Adrenal gland (tissue), 5 donors: Measurements from ENCODE around the gene GALNT1.

Experiments
- POLR2A ChIP-seq, 2 donors: fragments of 450-650 bp; IDR thresholded peaks; one replicate each; pipeline ENCODE4 v1.6.1; 2017; ENCODE audit warnings: antibody characterized with exemption in 2 of 2, mild to moderate bottlenecking in 2 of 2, moderate library complexity in 1 of 2
- TF ChIP-seq, protein P1 (sequence below), 6 experiments: fragments of 450-650 bp in 4 of 6; fragments of 200-600 bp in 2 of 6; sonication (generic) in 1 of 6; IDR thresholded peaks; 1 replicate in 5 of 6; 2 replicates in 1 of 6; pipeline versions ENCODE4 v1.5.1 to v1.8.0; 2016 to 2021; ENCODE audit warnings: antibody characterized with exemption in 6 of 6, mild to moderate bottlenecking in 2 of 6, moderate library complexity in 1 of 6
- donor health status: DM: no; HTN: no; CAD: no.

DNA sequence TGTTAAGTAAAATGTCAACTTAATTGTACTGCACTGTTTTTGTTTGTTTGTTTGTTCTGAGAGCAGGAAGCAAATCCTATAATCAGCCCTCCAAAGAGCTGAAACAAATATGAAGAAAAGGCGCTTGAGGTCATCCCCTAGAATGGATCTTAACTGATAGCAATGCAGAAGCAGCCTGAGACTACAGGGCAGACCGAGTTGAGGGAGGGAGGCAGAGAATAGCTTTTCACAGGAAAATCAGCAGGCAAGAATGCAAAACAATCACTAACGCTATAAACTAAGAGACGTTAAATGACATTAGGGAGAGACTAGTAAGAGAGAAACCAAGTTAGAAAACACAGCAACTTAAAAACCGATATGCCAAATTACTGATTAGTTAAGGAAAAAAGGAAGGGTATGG, 37.2 kb downstream of the GALNT1 start:
- TF ChIP-seq, protein P1, sequence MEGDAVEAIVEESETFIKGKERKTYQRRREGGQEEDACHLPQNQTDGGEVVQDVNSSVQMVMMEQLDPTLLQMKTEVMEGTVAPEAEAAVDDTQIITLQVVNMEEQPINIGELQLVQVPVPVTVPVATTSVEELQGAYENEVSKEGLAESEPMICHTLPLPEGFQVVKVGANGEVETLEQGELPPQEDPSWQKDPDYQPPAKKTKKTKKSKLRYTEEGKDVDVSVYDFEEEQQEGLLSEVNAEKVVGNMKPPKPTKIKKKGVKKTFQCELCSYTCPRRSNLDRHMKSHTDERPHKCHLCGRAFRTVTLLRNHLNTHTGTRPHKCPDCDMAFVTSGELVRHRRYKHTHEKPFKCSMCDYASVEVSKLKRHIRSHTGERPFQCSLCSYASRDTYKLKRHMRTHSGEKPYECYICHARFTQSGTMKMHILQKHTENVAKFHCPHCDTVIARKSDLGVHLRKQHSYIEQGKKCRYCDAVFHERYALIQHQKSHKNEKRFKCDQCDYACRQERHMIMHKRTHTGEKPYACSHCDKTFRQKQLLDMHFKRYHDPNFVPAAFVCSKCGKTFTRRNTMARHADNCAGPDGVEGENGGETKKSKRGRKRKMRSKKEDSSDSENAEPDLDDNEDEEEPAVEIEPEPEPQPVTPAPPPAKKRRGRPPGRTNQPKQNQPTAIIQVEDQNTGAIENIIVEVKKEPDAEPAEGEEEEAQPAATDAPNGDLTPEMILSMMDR (IDR thresholded peaks at IDR 0.05), result no peak
- no peak for TF ChIP-seq POLR2A (IDR thresholded peaks at IDR 0.05)
